HL-60 (cell line): ENCODE results near the gene PYROXD2.

Source experiments
- CTCF ChIP-seq: IDR thresholded peaks from one replicate; pipeline ENCODE4 v1.5.1; 2011; ENCODE audit warnings: low read length, control low read depth, inconsistent platforms; ENCODE audit not compliant: insufficient read depth
- GABPA ChIP-seq: IDR thresholded peaks from 2 replicates; pipeline ENCODE4 v1.6.1; 2012; ENCODE audit warnings: low read depth
- POLR2AphosphoS5 ChIP-seq: IDR thresholded peaks from 2 replicates; pipeline ENCODE4 v1.6.1; 2012; ENCODE audit warnings: low read depth
- REST ChIP-seq: IDR thresholded peaks from 2 replicates; pipeline ENCODE4 v1.6.1; 2012; ENCODE audit warnings: low read depth; ENCODE audit not compliant: insufficient replicate concordance
- SPI1 ChIP-seq: IDR thresholded peaks from 2 replicates; pipeline ENCODE4 v1.6.1; 2012; ENCODE audit warnings: low read depth, mild to moderate bottlenecking, borderline replicate concordance

GRCh38 chr10:98407744-98408241 lies 7.2 kb downstream of the PYROXD2 start:
- TF ChIP-seq CTCF (no peak), REST (no peak), POLR2AphosphoS5 (no peak), SPI1 (no peak), GABPA (no peak)
